ENCODE results near the gene GDPD5. TPM values are rescaled to one million over a fixed set of nuclear protein-coding genes. Genes with fewer than 3 reads are reported as not detected.

Gene GDPD5
- total RNA-seq, 6 donors from 2014 or later, result 5.7 to 34.6 (median 14.0) TPM

DNA sequence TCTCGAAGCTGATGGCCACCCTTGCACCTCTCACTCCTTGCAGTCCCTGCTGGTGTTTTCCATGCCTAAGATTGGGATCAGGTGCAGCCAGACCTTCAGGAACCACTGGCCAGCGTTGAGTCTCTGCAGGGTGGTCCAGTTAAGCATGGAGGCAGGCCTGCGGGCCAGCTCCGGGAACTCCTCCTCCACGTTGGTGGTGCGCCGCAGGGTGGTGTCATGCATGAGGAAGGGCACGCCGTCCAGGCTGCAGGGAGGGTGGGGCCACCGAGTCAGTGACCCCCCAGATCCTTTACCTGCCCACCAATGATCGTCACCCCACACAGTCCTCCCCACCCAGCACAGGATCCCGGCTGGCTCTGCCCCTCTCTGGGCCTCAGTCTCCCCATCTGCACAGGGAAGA, 82.7 kb downstream of the GDPD5 start:
- no peaks in the 10 kb centered on the region for H3K9me3 ChIP-seq
- peaks cover 0 to 5% (median 0%) of the 10 kb centered on the region in 4 donors for H3K36me3 ChIP-seq
- 90 to 100% methylated on average over 1 to 12 of the region's 12 CpGs for WGBS, 2 donors
- H3K27ac ChIP-seq, result no peak overlapping the region
- no peaks in the 10 kb centered on the region for H3K27me3 ChIP-seq
- no peak for DNase-seq
- no peak for TF ChIP-seq CTCF (IDR thresholded peaks at IDR 0.05)
- no peak for TF ChIP-seq POLR2AphosphoS5 (IDR thresholded peaks at IDR 0.05)
- no peak for TF ChIP-seq POLR2A (IDR thresholded peaks at IDR 0.05)
- TF ChIP-seq EP300 (IDR thresholded peaks at IDR 0.05), result no peak
- no peak for ATAC-seq (ENCODE audit: low FRiP score in 2 of 2)
- peaks cover 0 to 6% (median 2%) of the 10 kb centered on the region in 4 donors for H3K4me1 ChIP-seq
- H3K4me3 ChIP-seq, result no peak overlapping the region

- DNase-seq (no peak), ATAC-seq (ENCODE audit: low FRiP score in 2 of 2) (no peak)
- Histone ChIP-seq H3K27ac (no peak overlapping the region), H3K4me3 (no peak overlapping the region), H3K27me3 (no peaks in the 10 kb centered on the region), H3K36me3 (peaks cover 0 to 5% (median 0%) of the 10 kb centered on the region in 4 donors), H3K9me3 (no peaks in the 10 kb centered on the region), H3K4me1 (peaks cover 0 to 6% (median 2%) of the 10 kb centered on the region in 4 donors)
- 78 to 85% methylated on average over 13 to 15 of the region's 15 CpGs for WGBS, 2 donors
- TF ChIP-seq CTCF (IDR thresholded peaks at IDR 0.05) (no peak), POLR2A (IDR thresholded peaks at IDR 0.05) (no peak), POLR2AphosphoS5 (IDR thresholded peaks at IDR 0.05) (no peak), EP300 (IDR thresholded peaks at IDR 0.05) (no peak)
Observed at GRCh38 chr11:75442161-75442885, 83.4 kb downstream of the GDPD5 start.

- 61 to 63% methylated on average over 7 of the region's 7 CpGs for WGBS, 2 donors
- peaks cover 0 to 5% (median 0%) of the 10 kb centered on the region in 4 donors for H3K36me3 ChIP-seq
- no peak overlapping the region for H3K4me3 ChIP-seq
- no peak overlapping the region for H3K27ac ChIP-seq
- no peaks in the 10 kb centered on the region for H3K9me3 ChIP-seq
- TF ChIP-seq EP300 (IDR thresholded peaks at IDR 0.05), result no peak
- no peak for TF ChIP-seq CTCF (IDR thresholded peaks at IDR 0.05)
- TF ChIP-seq POLR2AphosphoS5 (IDR thresholded peaks at IDR 0.05), result no peak
- no peak for TF ChIP-seq POLR2A (IDR thresholded peaks at IDR 0.05)
- H3K27me3 ChIP-seq, result no peaks in the 10 kb centered on the region
- peaks cover 0 to 6% (median 2%) of the 10 kb centered on the region in 4 donors for H3K4me1 ChIP-seq
- no peak for ATAC-seq (ENCODE audit: low FRiP score in 2 of 2)
- DNase-seq, result peak in 1 of 2 donors; percentile 36
Observed at GRCh38 chr11:75441804-75442132, 84.0 kb downstream of the GDPD5 start.

GRCh38 chr11:75440960-75441803, 84.6 kb downstream of the GDPD5 start:
- ATAC-seq (ENCODE audit: low FRiP score in 2 of 2) (no peak), DNase-seq (no peak)
- H3K4me3 ChIP-seq, result no peak overlapping the region
- no peak overlapping the region for H3K27ac ChIP-seq
- peaks cover 0 to 6% (median 2%) of the 10 kb centered on the region in 4 donors for H3K4me1 ChIP-seq
- no peaks in the 10 kb centered on the region for H3K27me3 ChIP-seq
- WGBS, 2 donors, result 84 to 87% methylated on average over 11 to 27 of the region's 27 CpGs
- H3K9me3 ChIP-seq, result no peaks in the 10 kb centered on the region
- peaks cover 0 to 5% (median 0%) of the 10 kb centered on the region in 4 donors for H3K36me3 ChIP-seq
- TF ChIP-seq POLR2AphosphoS5 (IDR thresholded peaks at IDR 0.05) (no peak), CTCF (IDR thresholded peaks at IDR 0.05) (no peak), EP300 (IDR thresholded peaks at IDR 0.05) (no peak), POLR2A (IDR thresholded peaks at IDR 0.05) (no peak)
